Skin epidermis (tissue), 12 donors: ENCODE measurements around the gene ASAH2.
"Not testable (repeated sequence)": the region's sequence is repeated elsewhere in the genome, so short reads cannot be mapped to it uniquely, and the experiment has no call there.

Experiments used
- H3K27ac ChIP-seq, 21 experiments: fragments of 200-600 bp; sonication (generic) in 11 of 21; one replicate each; pipeline ENCODE4 v1.5.0; 2020; ENCODE audit warnings: mild to moderate bottlenecking in 3 of 21, inconsistent platforms in 2 of 21, moderate library complexity in 2 of 21
- H3K4me3 ChIP-seq, 7 experiments: fragments of 200-600 bp; sonication (generic) in 2 of 7; one replicate each; pipeline ENCODE4 v1.5.0; 2020; ENCODE audit warnings: inconsistent platforms in 2 of 7, mild to moderate bottlenecking in 2 of 7, moderate library complexity in 1 of 7

The ASAH2 gene

DNA sequence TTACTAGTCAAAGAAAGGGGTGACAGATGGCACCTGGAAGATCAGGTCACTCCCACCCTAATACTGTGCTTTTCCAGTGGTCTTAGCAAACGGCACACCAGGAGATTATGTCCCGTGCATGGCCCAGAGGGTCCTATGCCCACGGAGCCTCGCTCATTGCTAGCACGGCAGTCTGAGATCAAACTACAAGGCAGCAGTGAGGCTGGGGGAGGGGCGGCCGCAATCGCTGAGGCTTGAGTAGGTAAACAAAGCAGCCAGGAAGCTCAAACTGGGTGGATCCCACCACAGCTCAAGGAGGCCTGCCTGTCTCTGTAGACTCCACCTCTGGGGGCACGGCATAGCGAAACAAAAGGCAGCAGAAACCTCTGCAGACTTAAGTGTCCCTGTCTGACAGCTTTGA, 11.3 kb upstream of the ASAH2 start:
- not testable (repeated sequence) for H3K4me3 ChIP-seq, H3K27ac ChIP-seq

- no peak overlapping the region for H3K27ac ChIP-seq
- no peak overlapping the region for H3K4me3 ChIP-seq
Measured at GRCh38 chr10:50260791-50261281, 9.5 kb upstream of the ASAH2 start.

DNA sequence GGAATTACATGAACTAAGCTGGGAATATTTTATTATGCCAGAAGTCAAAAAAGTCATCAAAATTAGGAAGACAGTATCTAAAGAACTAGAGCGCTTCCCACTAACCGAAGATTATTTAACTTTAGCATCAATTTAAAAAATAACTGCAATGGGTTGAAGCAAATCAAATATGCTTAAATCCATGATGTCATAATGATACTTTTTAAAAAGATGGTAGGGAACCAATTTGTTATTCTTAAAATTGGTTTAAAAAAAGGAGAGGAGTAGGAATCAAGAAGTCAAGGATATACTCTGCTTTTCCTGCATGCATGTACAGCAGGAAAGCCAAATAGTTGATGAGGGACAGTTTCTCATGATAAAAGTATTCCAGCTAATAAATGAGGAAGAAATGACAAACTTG, 3.2 kb upstream of the ASAH2 start:
- Histone ChIP-seq H3K4me3 (no peak overlapping the region), H3K27ac (no peak overlapping the region)

DNA sequence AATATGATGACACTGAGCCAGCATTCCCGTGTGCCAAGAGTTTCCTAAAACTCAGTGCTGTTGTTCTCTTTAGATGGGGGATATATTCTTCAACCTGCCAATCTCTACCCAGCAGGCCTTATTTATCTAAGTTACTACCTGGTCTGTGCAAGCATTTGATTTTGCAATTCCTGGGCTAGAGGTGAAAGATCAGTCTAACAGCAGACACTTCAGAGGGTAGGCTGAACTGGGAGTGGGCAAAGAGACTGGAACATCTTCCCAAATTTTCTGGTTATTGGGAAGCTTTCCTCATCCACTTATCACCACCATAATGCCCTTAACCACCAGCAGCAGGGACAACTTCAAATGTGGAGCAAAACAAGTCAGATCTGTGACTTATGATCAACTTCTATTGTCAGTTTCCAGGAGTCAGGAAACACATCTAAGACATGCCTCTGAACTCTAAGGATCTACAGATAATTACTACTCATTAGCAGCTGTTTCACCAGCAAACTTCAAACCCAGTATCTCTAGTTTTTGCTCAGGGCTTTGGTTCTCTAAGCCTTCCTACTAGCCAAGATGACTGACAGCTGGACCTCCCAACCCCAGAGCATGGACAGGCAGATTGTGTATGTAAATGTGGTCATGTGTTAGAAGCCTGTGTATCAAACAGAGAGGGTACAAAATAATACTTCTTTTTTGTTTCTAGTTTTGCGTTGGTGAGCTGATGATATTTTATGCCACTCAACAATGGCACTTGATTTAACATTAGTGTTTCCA, 1.0 kb downstream of the ASAH2 start:
- Histone ChIP-seq H3K4me3 (no peak overlapping the region), H3K27ac (no peak overlapping the region)

GRCh38 chr10:50248598-50248997, 2.7 kb downstream of the ASAH2 start:
- no peak overlapping the region for H3K27ac ChIP-seq
- H3K4me3 ChIP-seq = no peak overlapping the region

- Histone ChIP-seq H3K4me3 (no peak overlapping the region), H3K27ac (no peak overlapping the region)
Measured at GRCh38 chr10:50248062-50248461, 3.3 kb downstream of the ASAH2 start.

DNA sequence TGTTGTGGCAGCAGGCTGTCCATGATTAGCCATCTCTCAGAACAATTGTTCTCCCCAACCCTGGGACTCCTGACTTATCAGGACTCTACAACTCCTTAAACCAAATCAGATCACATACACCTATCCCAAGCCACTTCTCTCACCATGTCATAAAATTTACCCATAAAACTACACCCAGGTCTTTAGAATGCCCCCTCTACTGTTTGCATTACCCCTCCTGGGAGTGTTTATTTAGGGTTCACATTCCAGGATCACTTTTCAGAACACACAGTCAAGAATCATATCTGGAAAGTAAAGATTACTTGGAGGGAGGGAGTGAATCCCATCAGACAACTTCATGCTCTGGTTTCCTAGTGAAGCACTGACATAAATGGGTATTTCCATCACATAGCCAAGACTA, 7.1 kb downstream of the ASAH2 start:
- no peak overlapping the region for H3K4me3 ChIP-seq
- H3K27ac ChIP-seq = no peak overlapping the region

DNA sequence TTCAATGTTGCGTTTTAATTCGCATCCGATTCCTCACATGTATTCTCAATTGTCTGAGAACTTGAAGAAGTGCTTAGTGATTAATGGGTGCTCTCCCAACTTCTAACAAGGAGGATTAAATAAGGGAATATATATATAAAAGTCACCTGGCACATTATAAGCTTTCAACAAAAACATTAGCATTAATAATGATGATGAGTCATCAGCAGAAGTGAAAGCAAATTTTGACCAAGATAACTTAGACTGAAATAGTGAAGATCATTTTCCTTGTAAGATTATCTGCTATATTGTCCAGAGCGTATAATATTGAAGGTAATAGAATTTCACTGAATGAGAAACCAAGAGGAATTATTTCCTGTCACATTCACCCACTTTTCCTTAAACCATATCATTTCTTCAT, 8.5 kb downstream of the ASAH2 start:
- H3K27ac ChIP-seq = no peak overlapping the region
- no peak overlapping the region for H3K4me3 ChIP-seq

GRCh38 chr10:50241478-50241877, 9.8 kb downstream of the ASAH2 start:
- not testable (repeated sequence) for H3K4me3 ChIP-seq, H3K27ac ChIP-seq

GRCh38 chr10:50234486-50234885, 16.8 kb downstream of the ASAH2 start:
- no peak overlapping the region for H3K4me3 ChIP-seq
- no peak overlapping the region for H3K27ac ChIP-seq

DNA sequence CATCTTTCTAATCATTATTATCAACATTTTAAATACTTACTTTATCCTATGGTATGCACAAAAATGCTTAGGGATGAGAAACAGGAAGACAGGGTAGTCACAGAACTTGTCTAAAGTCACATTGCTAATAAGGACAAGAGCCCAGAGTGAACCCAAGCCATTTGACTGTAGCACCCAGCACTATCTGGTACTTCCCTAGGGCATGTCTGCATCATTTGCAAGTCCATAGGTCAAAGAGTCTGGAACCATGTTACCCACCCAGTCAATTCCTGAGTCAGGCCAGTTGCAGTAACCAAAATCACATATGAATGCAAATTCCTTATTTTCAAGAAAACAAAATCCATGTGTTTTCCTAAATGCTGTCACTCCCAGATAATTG, 19.1 kb downstream of the ASAH2 start:
- Histone ChIP-seq H3K4me3 (no peak overlapping the region), H3K27ac (no peak overlapping the region)

GRCh38 chr10:50231515-50232260, 19.6 kb downstream of the ASAH2 start:
- no peak overlapping the region for H3K4me3 ChIP-seq
- no peak overlapping the region for H3K27ac ChIP-seq

GRCh38 chr10:50229460-50229859, 21.9 kb downstream of the ASAH2 start:
- Histone ChIP-seq H3K4me3 (no peak overlapping the region), H3K27ac (no peak overlapping the region)

DNA sequence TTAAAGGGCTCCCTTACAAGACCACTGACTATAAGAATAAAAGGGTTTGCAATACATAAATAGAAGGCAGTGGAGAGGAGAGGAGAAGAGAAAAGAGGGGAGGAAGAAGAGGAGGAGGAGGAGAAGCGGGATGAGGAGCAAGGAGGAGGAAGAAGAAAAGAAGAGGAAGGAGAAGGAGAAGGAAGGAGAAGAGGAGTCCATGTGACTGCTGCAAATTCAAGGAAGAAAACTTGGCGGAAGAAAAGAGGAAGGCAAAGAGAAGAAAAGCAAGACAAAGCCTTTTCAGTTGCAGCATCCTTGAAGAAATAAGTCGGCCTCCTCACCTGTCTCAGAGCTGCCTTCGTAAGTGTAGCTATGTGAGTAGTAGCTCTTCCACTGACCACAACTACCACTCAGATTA, 22.6 kb downstream of the ASAH2 start:
- H3K27ac ChIP-seq = no peak overlapping the region
- no peak overlapping the region for H3K4me3 ChIP-seq

GRCh38 chr10:50226610-50227009, 24.7 kb downstream of the ASAH2 start:
- H3K4me3 ChIP-seq = no peak overlapping the region

GRCh38 chr10:50224330-50224952, 26.9 kb downstream of the ASAH2 start:
- Histone ChIP-seq H3K4me3 (no peak overlapping the region), H3K27ac (no peak overlapping the region)

More at GRCh38 chr10:50226610-50227009, 24.7 kb downstream of the ASAH2 start:
- H3K27ac ChIP-seq = no peak overlapping the region

GRCh38 chr10:50222199-50222598, 29.1 kb downstream of the ASAH2 start:
- Histone ChIP-seq H3K4me3 (no peak overlapping the region), H3K27ac (no peak overlapping the region)

- Histone ChIP-seq H3K4me3 (no peak overlapping the region), H3K27ac (no peak overlapping the region)
Measured at GRCh38 chr10:50221470-50221869, 29.8 kb downstream of the ASAH2 start.

- Histone ChIP-seq H3K4me3 (no peak overlapping the region), H3K27ac (no peak overlapping the region)
Measured at GRCh38 chr10:50219646-50220045, 31.7 kb downstream of the ASAH2 start.

- no peak overlapping the region for H3K27ac ChIP-seq
- no peak overlapping the region for H3K4me3 ChIP-seq
Measured at GRCh38 chr10:50219200-50219599, 32.1 kb downstream of the ASAH2 start.

- H3K4me3 ChIP-seq = no peak overlapping the region
- H3K27ac ChIP-seq = no peak overlapping the region
Measured at GRCh38 chr10:50216894-50217293, 34.4 kb downstream of the ASAH2 start.
